NCI-H345 treated with DMSO at 0.1 percent for 48 hours (cell line): ENCODE measurements around the gene KASH5.
A peak's percentile ranks its signal among the peaks of the same experiment; 100 is the strongest.

Experiments
- DNase-seq: peaks from one replicate; lab custom pipeline; 2025; ENCODE audit not compliant: unreplicated experiment; lab: John Stamatoyannopoulos, UW

KASH5 gene

DNA sequence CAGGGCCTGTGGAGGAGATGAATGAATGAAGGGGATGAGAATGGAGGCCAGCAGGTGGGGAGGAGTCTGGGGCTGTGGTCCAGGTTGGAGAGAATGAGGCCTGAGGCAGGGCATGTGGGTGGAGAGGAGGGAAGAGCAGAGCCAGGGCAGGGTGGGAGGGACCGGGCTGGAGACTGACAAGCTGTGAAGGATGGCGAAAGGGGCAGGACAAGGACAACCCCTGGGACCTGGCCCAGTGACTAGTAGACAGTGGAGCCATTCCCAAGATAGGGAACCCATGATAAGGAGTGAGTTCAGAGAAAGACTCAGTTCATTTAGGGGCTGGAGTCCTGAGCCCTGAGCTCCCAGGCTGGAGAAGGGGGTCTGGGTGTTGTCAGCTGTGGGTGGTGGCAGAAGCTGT is 32.2 kb downstream of the KASH5 start:
- DNase-seq, result no peak

DNA sequence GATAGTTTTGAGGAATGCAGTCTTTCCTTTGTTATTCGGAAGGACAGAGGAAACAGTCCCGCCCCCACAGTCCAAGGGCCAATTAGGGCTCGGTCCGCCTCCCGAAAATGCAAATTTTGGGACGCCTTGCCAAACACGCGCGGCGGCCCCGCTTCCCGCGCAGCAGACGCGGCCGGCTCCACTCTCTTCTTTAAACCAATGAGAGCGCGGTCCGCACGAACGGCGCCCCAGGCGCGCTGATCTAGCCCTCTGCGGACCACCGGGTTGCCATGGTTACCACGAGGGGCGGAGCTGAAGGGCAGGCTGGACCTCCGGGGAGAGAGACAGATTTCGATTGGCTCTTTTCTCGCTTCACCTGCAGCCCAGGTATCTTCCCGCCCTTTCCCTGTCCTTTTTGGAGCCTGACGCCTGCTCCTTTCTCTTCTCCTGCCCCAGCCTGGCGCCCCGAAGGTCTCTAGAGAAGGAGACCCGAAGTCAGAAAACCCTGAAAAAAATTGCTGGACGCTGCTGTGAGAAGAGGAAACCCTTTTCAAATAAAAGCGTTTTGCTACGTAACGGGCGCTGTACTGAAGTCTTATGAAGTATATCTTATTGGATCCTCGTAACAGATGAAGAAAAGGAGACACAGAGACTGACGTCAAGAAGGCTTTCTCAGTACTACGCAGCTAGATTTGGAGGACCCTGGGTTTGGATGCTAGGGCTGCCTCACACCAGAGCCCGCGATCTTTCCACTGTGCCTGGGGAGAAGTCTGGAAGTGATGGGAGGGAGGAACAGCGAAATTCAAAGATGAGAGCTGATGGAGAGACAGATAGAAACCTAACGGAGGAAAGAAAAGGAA is 33.2 kb downstream of the KASH5 start:
- DNase-seq, result peak; percentile 55

GRCh38 chr19:49421878-49422202 is 33.8 kb downstream of the KASH5 start:
- DNase-seq, result no peak

DNA sequence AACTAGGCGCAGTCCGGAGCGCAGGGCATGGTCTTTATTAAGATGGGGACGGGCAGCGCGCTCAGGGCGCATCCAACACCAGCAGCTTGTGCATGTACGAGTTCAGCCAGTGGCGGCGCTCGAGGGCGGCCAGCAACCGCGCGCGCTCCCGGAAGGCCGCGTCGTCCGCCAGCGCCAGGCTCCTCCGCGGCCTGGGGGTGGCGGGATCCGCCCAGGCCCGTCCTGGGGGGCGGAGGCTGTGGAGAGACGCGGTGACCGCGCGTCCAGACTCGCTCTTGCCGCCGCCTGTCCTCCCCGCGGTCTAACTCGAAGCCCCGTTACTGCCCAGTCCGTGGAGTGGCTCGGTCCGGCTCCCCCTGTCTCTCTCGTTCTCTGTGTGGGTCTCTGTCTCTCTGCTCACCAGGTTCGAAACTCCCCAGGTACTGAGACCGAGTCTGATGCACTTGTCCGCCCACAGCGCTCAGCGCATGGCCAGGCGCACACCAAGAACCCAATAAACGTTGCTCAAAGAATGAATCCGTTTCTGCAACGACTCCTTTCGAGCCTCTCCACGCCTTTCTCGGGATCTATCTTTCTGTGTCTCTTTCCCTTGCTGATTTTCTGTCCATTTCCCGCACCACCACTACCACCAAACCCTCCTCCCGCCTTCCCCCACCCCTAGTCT is 34.5 kb downstream of the KASH5 start:
- peak; percentile 37 for DNase-seq

DNA sequence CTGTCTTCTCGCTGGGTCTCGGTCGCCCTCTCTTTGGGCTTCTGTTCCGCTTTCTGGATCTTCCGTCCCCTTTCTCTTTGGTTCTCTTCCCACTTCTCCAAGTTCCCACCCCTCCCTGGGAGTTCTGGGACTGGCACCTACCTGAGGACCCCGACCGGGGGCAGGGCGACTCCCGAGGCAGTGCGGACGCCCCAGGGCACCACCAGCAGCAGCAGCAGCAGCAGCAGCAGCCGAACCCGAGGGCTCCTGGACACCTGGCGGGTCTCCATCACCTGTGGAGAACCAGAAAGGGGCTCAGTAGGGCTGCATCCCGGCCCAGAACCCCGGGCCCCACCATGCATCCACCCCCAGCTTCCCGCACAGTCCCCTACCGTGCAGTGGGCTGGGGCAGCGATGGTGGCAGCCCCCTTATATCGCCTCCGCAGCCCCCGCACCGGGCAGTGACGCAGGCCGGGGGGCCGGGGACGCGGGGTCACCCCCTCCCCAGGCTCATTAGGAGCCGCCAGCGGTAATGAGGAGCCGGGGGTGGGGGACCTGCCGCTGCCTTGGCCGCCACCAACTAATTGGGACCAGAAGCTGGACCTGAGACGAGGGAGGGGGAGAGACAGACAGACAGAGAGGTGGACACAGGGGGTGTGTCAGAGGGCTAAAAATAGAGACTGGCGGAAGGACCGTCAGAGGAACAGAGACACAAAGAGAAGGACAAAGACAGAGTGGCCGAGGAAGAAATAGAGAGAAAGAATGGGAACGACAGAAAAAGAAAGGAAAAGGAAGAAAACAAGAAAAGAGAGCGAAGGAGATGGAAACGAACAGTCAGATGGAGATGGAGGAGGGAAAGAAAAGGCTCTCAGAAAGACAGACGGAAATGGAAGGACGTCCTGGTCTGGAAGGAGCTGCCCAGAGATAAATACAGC is 35.3 kb downstream of the KASH5 start, which contains the start of gene PTH2:
PTH2 (minus strand) TSS at position 371 of the 914 bp plus-strand sequence; CDS start at position 269, 102 bp downstream.
- DNase-seq, result no peak

- no peak for DNase-seq
Observed at GRCh38 chr19:49423985-49424303, 35.9 kb downstream of the KASH5 start.

DNA sequence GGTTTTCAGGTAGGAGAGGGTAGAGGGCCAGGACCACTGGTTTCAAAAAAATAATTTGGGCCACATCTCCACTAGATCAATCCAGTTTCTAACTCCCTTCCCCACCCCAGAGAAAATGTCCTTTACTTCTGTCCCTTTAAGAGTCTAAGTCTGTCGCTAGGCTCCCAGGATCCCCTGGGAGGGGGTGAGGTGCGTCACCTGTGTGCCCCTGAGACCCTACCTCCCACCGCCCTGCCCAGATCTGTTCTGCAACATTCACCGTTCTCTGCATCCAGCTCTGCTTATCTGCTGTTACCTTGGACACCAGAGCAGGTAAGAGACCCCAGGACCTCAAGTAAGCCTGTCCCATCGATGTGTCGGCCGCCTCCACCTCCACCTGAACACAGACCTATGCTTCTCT is 37.1 kb downstream of the KASH5 start, which contains the start of gene GFY:
GFY (plus strand) TSS at position 211 of the 400 bp plus-strand sequence. CDS start 1,043 bp downstream, outside the sequence.
- no peak for DNase-seq

DNA sequence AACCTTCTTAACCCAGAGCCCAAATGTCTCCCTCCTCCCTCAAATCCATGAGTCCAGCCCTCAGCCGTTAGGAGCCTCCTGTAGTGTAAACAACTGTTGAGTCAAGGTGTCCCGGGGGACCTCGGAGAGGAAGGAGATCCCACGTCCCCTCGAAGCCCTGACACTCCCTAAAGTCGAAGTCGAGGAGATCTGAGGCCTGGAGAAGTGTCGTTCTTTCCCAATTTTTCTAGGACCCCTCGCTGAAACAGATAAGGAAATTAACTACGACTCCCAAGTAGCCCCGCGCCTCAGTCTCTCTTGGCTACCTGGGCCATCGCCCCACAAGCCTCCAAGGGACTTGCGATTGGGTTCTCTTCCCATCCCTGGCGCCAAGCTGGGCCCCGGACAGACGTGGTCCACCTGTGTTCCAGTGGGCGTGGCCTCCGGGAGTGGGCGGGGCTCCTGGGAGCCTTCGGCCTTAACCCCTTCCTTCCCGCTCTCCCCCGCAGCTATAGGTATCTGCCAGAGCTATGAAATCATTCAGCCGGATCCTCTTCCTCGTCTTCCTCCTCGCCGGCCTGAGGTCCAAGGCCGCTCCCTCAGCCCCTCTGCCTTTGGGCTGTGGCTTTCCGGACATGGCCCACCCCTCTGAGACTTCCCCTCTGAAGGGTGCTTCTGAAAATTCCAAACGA is 38.0 kb downstream of the KASH5 start:
- no peak for DNase-seq

- DNase-seq, result no peak
Observed at GRCh38 chr19:49427339-49427738, 39.3 kb downstream of the KASH5 start.

DNA sequence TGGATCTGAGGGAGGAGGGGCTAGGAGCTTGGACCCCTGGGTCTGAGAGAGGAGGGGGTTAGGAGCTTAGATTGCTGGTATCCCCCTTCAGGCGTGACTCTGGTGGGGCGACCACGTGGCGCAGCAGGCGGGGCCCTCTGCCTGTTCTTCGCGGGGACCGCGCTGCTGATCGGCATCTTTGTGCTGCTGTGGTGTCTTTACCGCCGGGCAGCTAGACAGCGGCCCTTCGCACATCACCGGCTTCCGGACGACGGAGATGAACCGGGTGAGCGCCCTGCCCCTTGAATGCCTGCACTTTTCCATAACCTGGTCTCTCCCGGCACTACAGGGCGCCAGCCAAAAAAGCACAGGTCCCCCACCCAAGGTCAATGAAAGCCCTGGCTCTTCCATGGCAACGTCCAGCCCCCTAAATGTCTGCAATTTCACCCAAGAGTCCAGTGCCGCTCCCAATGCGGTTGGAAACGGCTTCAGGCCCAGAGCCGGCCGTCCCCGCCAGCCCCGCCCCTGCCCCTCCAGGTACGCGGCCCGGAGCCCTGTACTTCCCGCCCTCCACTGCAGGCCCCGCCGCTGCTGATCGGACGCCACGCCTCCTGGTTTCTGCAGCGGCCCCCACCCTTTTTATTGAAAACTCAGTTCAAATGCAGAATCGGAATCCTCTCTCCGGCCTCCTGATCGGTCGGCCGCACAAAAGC is 40.0 kb downstream of the KASH5 start:
- DNase-seq, result no peak

DNA sequence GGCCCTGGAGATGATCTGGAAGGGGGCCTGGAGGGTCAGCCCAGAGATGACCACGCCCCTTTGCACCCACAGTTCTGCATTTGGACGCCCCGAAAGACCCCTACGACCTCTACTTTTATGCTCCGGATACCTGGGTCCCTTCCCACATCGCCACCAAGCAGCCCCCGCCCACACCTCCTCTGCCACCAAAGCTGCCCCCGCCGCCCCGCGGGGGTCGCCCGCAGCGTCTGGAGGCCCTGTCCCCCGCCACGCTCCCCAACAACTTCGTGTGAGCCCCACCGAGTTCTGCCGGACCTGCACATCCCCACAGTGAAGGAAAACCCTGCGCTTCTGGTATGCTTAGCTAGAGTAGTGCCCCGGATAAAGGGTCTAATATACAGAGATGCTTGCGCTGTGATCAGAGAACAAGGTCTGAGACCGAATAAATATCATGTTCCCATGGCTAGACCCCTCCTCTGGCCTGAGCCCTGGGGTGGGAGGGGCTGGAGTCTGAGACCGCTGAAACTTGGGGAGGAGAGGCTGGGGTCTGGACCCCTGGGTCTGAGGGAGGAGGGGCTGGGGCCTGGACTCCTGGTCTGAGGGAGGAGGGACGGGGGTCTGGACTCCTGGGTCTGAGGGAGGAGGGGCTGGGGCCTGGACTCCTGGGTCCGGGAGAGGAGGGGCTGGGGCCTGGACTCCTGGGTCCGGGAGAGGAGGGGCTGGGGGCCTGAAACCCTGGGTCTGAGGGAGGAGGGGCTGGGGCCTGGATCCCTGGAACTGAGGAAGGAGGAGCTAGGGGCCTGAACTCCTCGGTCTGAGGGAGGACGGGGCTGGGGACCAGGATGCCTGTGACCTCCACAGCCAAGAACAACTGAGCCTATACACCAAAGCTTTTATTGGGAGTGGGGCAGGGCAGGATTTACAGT is 40.8 kb downstream of the KASH5 start:
- no peak for DNase-seq

DNA sequence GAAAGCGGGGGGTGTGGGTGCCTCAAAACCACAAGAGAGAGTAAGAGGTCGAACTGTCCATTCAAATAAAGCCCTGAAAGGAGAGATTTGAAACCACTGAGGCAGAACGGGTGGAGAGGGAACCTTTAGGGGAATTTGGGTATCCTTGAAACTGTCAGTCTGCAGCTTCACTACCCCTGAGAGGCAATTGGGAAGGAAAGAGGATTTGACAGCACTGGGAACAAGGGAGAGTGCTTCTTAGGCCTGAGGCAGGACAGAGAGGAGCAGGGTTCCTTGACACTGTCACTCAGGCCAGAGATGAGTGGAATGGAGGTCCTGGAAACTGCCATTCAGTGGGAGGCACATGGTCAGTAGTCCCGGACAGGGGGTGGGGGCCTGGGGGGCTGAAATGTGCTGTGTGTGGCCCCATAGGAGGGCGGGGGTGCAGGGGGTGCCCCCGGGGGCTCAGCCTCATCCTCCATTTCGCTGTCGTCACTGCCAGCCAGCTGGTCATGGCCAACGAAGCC is 42.2 kb downstream of the KASH5 start:
- DNase-seq, result no peak

GRCh38 chr19:49430678-49431329 is 42.8 kb downstream of the KASH5 start:
- no peak for DNase-seq

GRCh38 chr19:49431330-49431749 is 43.3 kb downstream of the KASH5 start:
- DNase-seq, result no peak

GRCh38 chr19:49432141-49433073 is 44.4 kb downstream of the KASH5 start:
- no peak for DNase-seq

- DNase-seq, result no peak
Observed at GRCh38 chr19:49433240-49433901, 45.3 kb downstream of the KASH5 start.
